Glutamatergic neuron (in vitro differentiated cells): ENCODE measurements around the gene ANK3. TPM values are rescaled to one million over a fixed set of nuclear protein-coding genes. Genes with fewer than 3 reads are reported as not detected.

ENCODE experiments used
- DNase-seq: peaks from one replicate; pipeline ENCODE4 v3.0.0; 2022
- H3K27ac Mint-ChIP-seq: one replicate; pipeline ENCODE4 v1.8.0; 2020; ENCODE audit warnings: mild to moderate bottlenecking, mixed read lengths, inconsistent platforms; ENCODE audit not compliant: unreplicated experiment
- H3K27me3 Mint-ChIP-seq: one replicate; pipeline ENCODE4 v1.8.0; 2020; ENCODE audit warnings: mild to moderate bottlenecking, moderate library complexity, mixed read lengths, inconsistent platforms; ENCODE audit not compliant: unreplicated experiment
- H3K36me3 Mint-ChIP-seq: one replicate; pipeline ENCODE4 v1.8.0; 2020; ENCODE audit warnings: mild to moderate bottlenecking, mixed read lengths, inconsistent platforms; ENCODE audit not compliant: unreplicated experiment
- H3K4me1 Mint-ChIP-seq: one replicate; pipeline ENCODE4 v1.8.0; 2020; ENCODE audit warnings: mild to moderate bottlenecking, low read depth, mixed read lengths, inconsistent platforms; ENCODE audit not compliant: unreplicated experiment
- H3K4me3 Mint-ChIP-seq: one replicate; pipeline ENCODE4 v1.8.0; 2020; ENCODE audit warnings: mild to moderate bottlenecking, mixed read lengths, inconsistent platforms; ENCODE audit not compliant: unreplicated experiment
- H3K9me3 Mint-ChIP-seq: one replicate; pipeline ENCODE4 v1.8.0; 2020; ENCODE audit warnings: mild to moderate bottlenecking, moderate library complexity, mixed read lengths, inconsistent platforms; ENCODE audit not compliant: unreplicated experiment
- total RNA-seq: library from RNA; stranded (reverse); fragmentation: NEBNext Ultra II Directional; extraction: Animal tissue kit (Norgen Biotek cat#: 25700); gene quantifications from one replicate; pipeline ENCODE4 v1.2.1, GENCODE V29; 2021; ENCODE audit not compliant: unreplicated experiment
- TF ChIP-seq, protein P1 (sequence below): fragments of 200-600 bp; sonication (generic); IDR thresholded peaks from one replicate; pipeline ENCODE4 v1.5.0; 2021; ENCODE audit not compliant: partially characterized antibody, unreplicated experiment

ANK3 gene
- total RNA-seq, 1 donor from 2014 or later: 84.9 TPM

DNA sequence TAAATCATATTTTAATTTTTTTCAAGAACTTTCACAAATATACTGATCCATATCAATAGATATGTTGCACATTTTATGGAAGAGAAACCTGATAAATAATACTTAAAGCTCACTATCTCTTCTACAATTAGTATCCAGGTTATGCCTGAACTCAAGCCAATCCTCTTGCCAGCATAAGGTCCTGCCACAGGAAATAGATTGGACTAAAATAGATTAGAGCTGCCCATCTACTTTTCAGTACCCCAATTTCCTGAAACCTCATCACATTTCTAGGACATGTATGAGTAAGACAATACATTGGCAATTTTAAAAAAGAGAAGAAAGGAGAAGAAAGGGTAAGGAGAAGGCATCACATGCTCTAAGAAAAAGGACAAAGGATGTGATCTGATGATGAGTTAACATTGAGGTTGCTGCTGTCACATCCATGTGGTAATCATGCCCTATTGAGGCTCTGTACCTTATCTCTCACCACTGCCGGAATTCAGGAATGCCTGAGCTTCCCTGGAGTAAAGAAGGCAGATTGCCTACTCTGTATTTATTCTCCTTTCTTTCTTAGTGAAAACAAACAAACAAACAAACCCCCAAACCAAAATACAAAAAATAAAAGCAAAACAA lies 199.7 kb downstream of the ANK3 start:
- H3K4me1 Mint-ChIP-seq: peaks cover 8% of the 10 kb centered on the region
- no peak for DNase-seq
- H3K36me3 Mint-ChIP-seq: peaks cover 7% of the 10 kb centered on the region
- no peak overlapping the region for H3K4me3 Mint-ChIP-seq
- no peaks in the 10 kb centered on the region for H3K27me3 Mint-ChIP-seq
- H3K27ac Mint-ChIP-seq: no peak overlapping the region
- H3K9me3 Mint-ChIP-seq: peaks cover 2% of the 10 kb centered on the region
- TF ChIP-seq, protein P1, sequence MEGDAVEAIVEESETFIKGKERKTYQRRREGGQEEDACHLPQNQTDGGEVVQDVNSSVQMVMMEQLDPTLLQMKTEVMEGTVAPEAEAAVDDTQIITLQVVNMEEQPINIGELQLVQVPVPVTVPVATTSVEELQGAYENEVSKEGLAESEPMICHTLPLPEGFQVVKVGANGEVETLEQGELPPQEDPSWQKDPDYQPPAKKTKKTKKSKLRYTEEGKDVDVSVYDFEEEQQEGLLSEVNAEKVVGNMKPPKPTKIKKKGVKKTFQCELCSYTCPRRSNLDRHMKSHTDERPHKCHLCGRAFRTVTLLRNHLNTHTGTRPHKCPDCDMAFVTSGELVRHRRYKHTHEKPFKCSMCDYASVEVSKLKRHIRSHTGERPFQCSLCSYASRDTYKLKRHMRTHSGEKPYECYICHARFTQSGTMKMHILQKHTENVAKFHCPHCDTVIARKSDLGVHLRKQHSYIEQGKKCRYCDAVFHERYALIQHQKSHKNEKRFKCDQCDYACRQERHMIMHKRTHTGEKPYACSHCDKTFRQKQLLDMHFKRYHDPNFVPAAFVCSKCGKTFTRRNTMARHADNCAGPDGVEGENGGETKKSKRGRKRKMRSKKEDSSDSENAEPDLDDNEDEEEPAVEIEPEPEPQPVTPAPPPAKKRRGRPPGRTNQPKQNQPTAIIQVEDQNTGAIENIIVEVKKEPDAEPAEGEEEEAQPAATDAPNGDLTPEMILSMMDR: no peak

DNA sequence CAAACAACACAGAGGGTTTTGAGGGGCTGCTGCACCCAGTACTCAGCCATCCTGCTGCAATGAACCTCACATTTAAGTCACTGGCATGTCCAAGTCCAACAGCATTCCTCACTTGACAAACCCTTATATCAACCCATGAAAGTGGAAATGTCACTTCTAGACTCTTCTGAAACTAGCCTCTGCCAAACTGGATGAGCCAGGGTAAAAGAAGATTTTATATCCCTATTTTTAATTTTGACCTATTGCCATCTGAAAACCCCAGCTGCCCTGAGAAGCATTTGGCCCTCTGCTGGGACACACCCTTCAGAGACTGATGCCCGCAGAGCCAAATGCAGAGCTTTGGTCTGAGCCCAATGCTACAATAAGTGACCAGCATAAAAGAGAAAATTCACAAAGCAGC lies 201.1 kb downstream of the ANK3 start:
- TF ChIP-seq, protein P1: no peak
- H3K27me3 Mint-ChIP-seq: no peaks in the 10 kb centered on the region
- H3K4me3 Mint-ChIP-seq: no peak overlapping the region
- peaks cover 7% of the 10 kb centered on the region for H3K36me3 Mint-ChIP-seq
- no peak overlapping the region for H3K27ac Mint-ChIP-seq
- H3K9me3 Mint-ChIP-seq: peaks cover 2% of the 10 kb centered on the region
- peaks cover 8% of the 10 kb centered on the region for H3K4me1 Mint-ChIP-seq
- no peak for DNase-seq

DNA sequence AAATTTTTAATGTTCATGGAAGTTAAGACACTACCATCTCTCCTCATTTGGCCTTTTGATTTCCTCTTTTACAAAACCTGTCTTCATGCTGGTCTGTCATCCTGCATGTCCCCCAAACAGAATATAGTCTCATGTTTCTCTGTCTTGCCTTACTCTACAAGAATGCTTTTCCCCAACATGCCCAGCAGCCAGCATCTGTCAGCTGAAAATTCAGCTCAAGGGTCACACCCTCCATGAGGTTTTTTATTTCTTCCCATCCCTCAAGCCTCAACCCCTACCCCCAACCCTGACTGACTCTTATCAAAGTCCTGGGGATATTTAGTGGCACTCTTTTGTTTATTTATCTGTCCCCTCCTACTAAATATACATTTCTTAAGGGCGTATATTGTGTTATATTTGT lies 202.0 kb downstream of the ANK3 start:
- H3K36me3 Mint-ChIP-seq: peaks cover 7% of the 10 kb centered on the region
- peaks cover 8% of the 10 kb centered on the region for H3K4me1 Mint-ChIP-seq
- H3K27me3 Mint-ChIP-seq: no peaks in the 10 kb centered on the region
- TF ChIP-seq, protein P1: no peak
- no peak overlapping the region for H3K27ac Mint-ChIP-seq
- H3K4me3 Mint-ChIP-seq: no peak overlapping the region
- no peak for DNase-seq
- H3K9me3 Mint-ChIP-seq: peaks cover 2% of the 10 kb centered on the region

DNA sequence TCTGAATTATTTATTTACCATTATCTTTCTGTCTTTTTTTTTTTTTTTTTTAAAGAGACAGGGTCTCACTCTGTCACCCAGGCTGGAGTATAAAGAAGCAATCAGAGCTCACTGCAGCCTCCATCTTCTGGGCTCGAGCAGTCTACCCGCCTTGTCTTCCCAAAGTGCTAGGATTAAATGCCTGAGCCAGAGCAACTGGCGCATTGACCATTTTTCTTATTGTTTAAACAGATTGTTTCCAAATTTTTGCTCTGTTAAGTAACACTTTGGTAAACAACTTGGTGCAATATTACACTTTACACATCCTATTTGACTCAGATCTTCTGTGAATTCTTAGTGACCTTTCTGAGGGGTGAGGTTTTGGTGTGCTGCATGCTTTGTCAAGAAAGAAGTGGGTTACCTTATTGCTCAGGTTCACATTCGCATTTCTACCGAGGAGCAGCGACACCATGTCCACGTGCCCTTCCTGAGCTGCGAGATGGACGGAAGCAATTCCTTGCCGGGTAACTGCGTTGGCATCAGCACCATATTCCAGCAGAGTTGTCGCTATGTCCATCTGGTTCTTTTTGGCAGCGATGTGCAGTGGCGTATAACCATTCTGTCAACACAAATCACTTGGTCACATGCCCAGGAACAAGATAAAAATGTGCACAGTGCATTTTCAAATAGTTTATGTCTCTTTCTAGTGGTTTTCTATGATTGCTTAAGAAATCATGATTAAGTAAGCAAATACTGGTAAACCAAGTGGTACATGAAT lies 203.2 kb downstream of the ANK3 start:
- no peaks in the 10 kb centered on the region for H3K27me3 Mint-ChIP-seq
- peaks cover 2% of the 10 kb centered on the region for H3K9me3 Mint-ChIP-seq
- TF ChIP-seq, protein P1: no peak
- H3K4me3 Mint-ChIP-seq: no peak overlapping the region
- peaks cover 8% of the 10 kb centered on the region for H3K4me1 Mint-ChIP-seq
- H3K36me3 Mint-ChIP-seq: peaks cover 7% of the 10 kb centered on the region
- no peak overlapping the region for H3K27ac Mint-ChIP-seq
- no peak for DNase-seq

DNA sequence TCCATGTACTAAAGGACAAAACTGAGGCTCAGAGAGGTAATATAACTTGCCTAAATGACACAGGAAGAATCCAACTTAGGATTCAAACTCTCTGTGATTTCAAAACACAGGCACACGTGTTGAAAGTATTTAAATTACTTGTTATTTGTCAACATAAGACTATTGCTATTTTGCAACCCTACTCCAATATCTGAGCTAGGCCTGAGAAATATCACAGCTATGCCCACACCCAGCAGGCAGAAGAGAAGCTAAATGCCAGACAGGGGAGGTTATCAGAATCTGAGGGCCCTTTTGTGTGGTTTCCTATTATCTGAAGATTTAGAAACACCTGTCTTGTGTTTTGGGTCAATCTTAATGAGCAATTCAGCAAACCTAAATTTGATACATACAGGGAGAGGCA lies 204.3 kb downstream of the ANK3 start:
- Mint-ChIP-seq H3K9me3 (no peaks in the 10 kb centered on the region), H3K4me3 (no peak overlapping the region), H3K4me1 (peaks cover 8% of the 10 kb centered on the region), H3K36me3 (no peaks in the 10 kb centered on the region), H3K27ac (no peak overlapping the region), H3K27me3 (no peaks in the 10 kb centered on the region)
- no peak for DNase-seq
- TF ChIP-seq, protein P1: no peak
